ENCODE data around the gene OSBPL5.

The OSBPL5 gene

DNA sequence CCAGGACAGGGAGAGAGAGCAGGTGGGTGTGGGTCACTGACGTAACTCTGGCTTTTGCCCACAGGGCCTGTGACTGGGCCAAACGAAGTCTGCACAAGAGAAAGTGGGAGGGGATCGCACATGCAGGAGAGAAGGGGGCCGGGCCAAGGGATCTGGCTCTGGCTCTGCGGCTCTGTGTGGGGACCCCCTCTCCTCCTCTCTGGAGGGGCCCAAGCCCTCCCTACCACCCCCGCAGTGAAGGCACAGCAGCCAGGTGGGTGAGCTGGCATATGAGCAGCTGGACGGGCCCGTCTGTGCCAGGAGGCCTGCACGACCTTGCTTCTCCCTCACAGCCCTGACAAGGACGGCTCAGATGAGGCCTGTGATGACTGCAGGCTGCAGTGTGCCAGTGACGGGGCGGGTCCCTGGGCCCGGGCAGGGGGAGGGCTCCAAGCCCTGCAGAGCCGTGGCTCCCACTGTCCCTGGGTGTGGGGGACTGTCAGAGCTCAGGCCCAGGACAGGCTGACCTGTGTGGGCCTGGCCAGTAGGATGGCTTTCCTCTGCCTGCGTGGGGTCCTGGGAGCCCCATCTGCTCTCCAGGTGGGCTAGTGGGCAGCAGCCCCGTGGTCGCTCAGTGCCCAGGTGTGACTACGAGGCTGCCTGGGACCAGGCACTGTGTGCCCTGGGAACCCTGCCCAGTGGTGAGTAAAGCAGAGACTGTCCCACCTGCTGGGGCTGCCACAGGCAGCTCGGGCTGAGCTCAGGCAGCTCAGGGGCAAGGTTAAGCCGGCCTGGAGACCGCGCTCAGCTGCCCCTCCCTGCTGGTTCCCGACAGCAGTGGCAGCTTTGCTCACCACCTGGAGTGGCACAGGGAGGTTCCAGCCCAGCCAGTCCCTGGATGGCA is 31.3 kb upstream of the OSBPL5 start:
- TF ChIP-seq CTCF (IDR thresholded peaks at IDR 0.05), result no peak

- no peak for TF ChIP-seq CTCF (IDR thresholded peaks at IDR 0.05)
Observed at GRCh38 chr11:3195251-3196160, 30.4 kb upstream of the OSBPL5 start.

GRCh38 chr11:3194016-3194816 is 29.1 kb upstream of the OSBPL5 start:
- no peak for TF ChIP-seq CTCF (IDR thresholded peaks at IDR 0.05)

GRCh38 chr11:3193373-3194015 is 28.4 kb upstream of the OSBPL5 start:
- TF ChIP-seq CTCF (IDR thresholded peaks at IDR 0.05), result no peak

DNA sequence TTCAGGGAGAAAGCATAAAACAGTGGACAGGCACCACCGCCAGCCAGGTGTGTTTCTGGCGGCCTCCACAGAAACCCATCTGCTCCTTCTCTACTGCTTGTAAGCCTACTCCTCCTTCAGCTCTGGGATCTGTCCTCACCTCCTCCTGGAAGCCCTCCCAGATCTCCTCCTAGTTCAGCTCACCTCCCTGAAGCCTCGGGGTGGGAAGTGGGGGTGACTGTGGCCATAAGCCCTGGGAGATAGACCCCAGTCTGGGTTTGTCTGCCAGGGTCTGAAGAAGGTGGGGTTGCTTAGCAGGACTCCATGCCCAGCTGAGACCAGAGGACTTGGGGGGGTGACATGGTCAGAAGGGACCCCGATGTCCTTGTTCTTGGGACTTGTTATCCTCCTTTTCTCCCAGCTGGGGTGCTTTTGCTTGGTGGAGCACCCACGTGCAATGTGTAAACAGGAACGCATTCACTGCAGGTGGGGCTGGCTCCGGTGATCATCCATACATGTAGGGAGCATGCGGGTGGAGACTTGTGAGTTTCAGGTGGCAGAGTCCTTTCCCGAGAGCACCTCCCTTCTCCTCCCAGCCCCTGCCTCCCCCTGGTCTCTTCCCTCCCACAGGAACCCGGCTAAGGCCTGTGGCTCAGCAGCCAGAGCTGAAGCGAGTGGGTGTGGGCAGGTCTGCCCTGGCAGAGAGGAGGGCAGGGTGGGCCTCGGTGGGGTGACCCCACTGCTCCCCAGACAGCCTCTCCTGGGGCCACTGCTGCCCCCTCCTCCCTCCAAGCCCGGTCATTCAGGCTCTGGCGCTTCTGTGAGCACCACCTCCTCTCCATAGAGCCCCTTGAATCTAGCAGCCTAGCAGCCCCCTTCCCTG is 27.6 kb upstream of the OSBPL5 start:
- TF ChIP-seq CTCF (IDR thresholded peaks at IDR 0.05), result no peak

DNA sequence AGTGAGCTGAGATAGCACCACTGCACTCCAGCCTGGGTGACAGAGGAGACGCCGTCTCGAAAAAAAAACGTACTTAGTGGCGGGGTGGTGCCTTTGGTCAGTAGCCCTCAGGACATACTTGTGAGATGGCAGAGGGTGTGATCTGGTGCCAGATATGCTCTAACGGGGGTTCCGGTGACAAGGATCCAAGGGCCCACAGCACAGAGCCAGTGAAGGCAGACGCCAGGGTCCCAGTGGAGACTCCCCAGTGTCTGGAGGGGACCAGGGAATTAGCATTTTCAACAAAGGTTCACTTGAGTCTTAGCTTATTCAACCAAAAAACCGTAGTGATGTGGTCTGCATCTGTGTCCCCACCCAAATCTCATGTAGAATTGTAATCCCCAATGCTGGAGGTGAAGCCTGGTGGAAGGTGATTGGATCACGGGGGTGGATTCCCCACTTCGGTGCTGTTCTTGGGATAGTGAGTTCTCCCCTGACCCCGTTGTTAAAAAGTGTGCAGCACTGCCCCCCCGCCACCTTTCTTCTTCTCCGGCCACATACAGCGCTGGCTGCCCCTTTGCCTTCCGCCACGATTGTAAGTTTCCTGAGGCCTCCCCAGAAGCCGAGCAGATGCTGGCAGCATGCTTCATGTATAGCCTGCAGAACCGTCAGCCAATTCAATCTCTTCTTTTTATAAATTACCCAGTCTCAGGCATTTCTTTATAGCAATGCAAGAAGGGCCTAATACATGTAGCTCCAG is 26.6 kb upstream of the OSBPL5 start:
- no peak for TF ChIP-seq CTCF (IDR thresholded peaks at IDR 0.05)
